ENCODE data around the gene OSBPL5. TPM values are rescaled to one million over a fixed set of nuclear protein-coding genes. Genes with fewer than 3 reads are reported as not detected.

OSBPL5 gene
- total and polyA plus RNA-seq, 12 donors: 2.7 to 30.6 (median 20.7) TPM

GRCh38 chr11:3040881-3041280 lies 124.2 kb downstream of the OSBPL5 start:
- 93 to 97% (median 96%) methylated on average over 9 of the region's 9 CpGs for WGBS, 4 donors
- H3K9me3 ChIP-seq (replicated peaks in 1 of 3): no peaks in the 10 kb centered on the region
- no peak overlapping the region for H3K27ac ChIP-seq
- H3K4me3 ChIP-seq: no peak overlapping the region
- no peaks in the 10 kb centered on the region for H3K27me3 ChIP-seq
- intact Hi-C loops (cut with DNase I): no loop called here
- no peak for DNase-seq
- H3K36me3 ChIP-seq (replicated peaks in 1 of 2): peaks cover 0 to 54% of the 10 kb centered on the region in 2 donors
- H3K4me1 ChIP-seq (replicated peaks in 1 of 2): peaks cover 7 to 18% of the 10 kb centered on the region in 2 donors
- TF ChIP-seq CTCF (IDR thresholded peaks at IDR 0.05) (no peak), POLR2A (IDR thresholded peaks at IDR 0.05) (no peak)

GRCh38 chr11:3037945-3038271 lies 127.2 kb downstream of the OSBPL5 start:
- Histone ChIP-seq H3K36me3 (replicated peaks in 1 of 2) (peaks cover 0 to 62% of the 10 kb centered on the region in 2 donors), H3K4me3 (no peak overlapping the region), H3K27me3 (no peaks in the 10 kb centered on the region), H3K4me1 (replicated peaks in 1 of 2) (peaks cover under 1 to 5% of the 10 kb centered on the region in 2 donors), H3K27ac (no peak overlapping the region), H3K9me3 (replicated peaks in 1 of 3) (no peaks in the 10 kb centered on the region)
- TF ChIP-seq POLR2A (IDR thresholded peaks at IDR 0.05): no peak
- no peak for DNase-seq
- WGBS, 4 donors: 87 to 94% (median 90%) methylated on average over 12 of the region's 12 CpGs
- intact Hi-C loops (cut with DNase I): loop anchor here (2.0 to 5.0 kb wide), 3 partner anchors 53 to 179 kb away; partner anchors contain the start of gene MRGPRG (in 1 of the 2)

Small RNA genes within 50 kb of the gene (small RNA-seq; reads per million reads assigned to genes)
- gene RNU1-91P: 0 reads per million in 2 donors

Other genes with a start within 250 kb of the OSBPL5 start
- gene PHLDA2, start 235.9 kb downstream of the OSBPL5 start, total RNA-seq: 1 to 10 TPM in 6 of 9 donors, under 1 TPM in 1, not detected in 2; 0.11 to 8.7 (median 2.1) TPM
- gene PHLDA2, start 235.9 kb downstream of the OSBPL5 start, polyA plus RNA-seq: 1 to 10 TPM in 2 of 3 donors, not detected in 1; 1.1 to 8.9 TPM
- gene NAP1L4, start 173.0 kb downstream of the OSBPL5 start, total RNA-seq: 100 to 1,000 TPM in 1 of 9 donors, 10 to 100 TPM in 8; 39.7 to 128 (median 79.5) TPM
- 100 to 1,000 TPM in 1 of 3 donors, 10 to 100 TPM in 2; 63.1 to 100 (median 80.3) TPM for gene NAP1L4, start 173.0 kb downstream of the OSBPL5 start, polyA plus RNA-seq
- gene CARS1, start 107.9 kb downstream of the OSBPL5 start, total RNA-seq: 10 to 100 TPM; 17.2 to 46.7 (median 28.1) TPM
- 10 to 100 TPM; 31.1 to 35.2 (median 32.5) TPM for gene CARS1, start 107.9 kb downstream of the OSBPL5 start, polyA plus RNA-seq
- gene MRGPRG, start 53.5 kb upstream of the OSBPL5 start, total RNA-seq: not detected
- gene MRGPRG, start 53.5 kb upstream of the OSBPL5 start, polyA plus RNA-seq: not detected
- gene MRGPRE, start 67.1 kb upstream of the OSBPL5 start, total RNA-seq: not detected
- not detected for gene MRGPRE, start 67.1 kb upstream of the OSBPL5 start, polyA plus RNA-seq
- gene ZNF195, start 213.8 kb upstream of the OSBPL5 start, total RNA-seq: 10 to 100 TPM in 7 of 9 donors, 1 to 10 TPM in 2; 7.9 to 29.5 (median 18.5) TPM
- gene ZNF195, start 213.8 kb upstream of the OSBPL5 start, polyA plus RNA-seq: 10 to 100 TPM; 20.1 to 21.9 (median 21.1) TPM